Measurements from ENCODE around the gene MAPK8IP3.

Gene MAPK8IP3

DNA sequence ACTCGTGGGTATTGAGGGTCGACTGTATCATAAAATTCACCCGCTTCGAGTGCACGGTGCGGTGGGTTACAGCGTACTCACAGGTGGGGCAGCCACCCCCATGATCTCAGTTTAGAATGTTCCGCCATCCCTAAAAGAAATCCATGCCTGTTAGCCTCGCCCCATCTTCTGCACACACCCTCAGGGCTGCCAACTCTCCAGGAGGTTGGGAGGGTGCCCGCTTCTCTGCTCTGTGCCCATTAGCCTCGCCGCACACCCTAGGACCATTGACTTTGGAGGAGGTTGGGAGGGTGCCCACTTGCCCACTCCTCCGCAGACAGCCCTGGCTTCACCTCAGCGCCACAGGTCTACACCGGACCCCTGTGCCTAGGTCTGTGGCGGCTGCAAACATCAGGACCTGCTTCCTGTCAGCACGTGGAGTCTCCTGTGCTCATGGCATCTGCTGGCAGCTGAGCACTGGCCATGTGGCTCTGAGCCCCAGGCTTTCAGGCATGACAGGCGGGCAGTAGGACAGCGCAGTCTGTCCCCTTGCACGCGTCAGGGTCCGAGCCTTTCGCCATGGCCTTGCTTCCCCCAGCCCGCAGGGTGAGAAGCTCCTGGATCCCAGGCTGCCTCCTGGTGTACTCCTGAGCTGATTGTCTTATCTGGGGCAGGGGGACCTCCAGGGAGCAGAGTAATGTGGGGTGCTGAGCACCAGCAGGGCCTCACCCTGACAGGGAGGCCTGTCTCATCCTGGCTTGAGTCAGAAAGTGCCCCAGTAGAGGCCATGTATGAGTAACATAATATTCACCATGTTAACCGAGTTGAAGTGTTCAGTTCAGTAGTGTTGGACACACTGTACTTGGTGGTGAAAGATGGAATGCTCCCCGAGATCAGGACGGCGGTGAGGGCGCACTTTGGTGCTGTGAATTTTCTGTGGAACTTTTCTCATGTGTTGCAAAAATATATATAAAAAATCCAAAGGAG lies 43.4 kb downstream of the MAPK8IP3 start:
- no peak for TF ChIP-seq EZH2phosphoT487 (IDR thresholded peaks at IDR 0.05; ENCODE audit: borderline replicate concordance, low read length)
- TF ChIP-seq, protein P1, sequence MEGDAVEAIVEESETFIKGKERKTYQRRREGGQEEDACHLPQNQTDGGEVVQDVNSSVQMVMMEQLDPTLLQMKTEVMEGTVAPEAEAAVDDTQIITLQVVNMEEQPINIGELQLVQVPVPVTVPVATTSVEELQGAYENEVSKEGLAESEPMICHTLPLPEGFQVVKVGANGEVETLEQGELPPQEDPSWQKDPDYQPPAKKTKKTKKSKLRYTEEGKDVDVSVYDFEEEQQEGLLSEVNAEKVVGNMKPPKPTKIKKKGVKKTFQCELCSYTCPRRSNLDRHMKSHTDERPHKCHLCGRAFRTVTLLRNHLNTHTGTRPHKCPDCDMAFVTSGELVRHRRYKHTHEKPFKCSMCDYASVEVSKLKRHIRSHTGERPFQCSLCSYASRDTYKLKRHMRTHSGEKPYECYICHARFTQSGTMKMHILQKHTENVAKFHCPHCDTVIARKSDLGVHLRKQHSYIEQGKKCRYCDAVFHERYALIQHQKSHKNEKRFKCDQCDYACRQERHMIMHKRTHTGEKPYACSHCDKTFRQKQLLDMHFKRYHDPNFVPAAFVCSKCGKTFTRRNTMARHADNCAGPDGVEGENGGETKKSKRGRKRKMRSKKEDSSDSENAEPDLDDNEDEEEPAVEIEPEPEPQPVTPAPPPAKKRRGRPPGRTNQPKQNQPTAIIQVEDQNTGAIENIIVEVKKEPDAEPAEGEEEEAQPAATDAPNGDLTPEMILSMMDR (IDR thresholded peaks at IDR 0.05; ENCODE audit: low read depth, low read length, poor library complexity, severe bottlenecking), result no peak
- H3K9me2 ChIP-seq (replicated peaks; ENCODE audit: control insufficient read depth, low read length), result no peaks in the 10 kb centered on the region
- no peaks in the 10 kb centered on the region for H3K27me3 ChIP-seq (ENCODE audit: control insufficient read depth, low read length)
- no peak overlapping the region for H3K4me3 ChIP-seq (ENCODE audit: low read length)
- no peaks in the 10 kb centered on the region for H4K20me1 ChIP-seq (ENCODE audit: control insufficient read depth, insufficient read depth, low read depth, low read length)
- no peak overlapping the region for H3K27ac ChIP-seq (ENCODE audit: low read depth, low read length)
- H3F3A ChIP-seq (ENCODE audit: control insufficient read depth, insufficient read depth), result no peaks in the 10 kb centered on the region
- no peaks in the 10 kb centered on the region for H3K4me1 ChIP-seq (ENCODE audit: control insufficient read depth, low read length)
- H3K79me2 ChIP-seq (ENCODE audit: control insufficient read depth, low read length), result no peaks in the 10 kb centered on the region
- H3K36me3 ChIP-seq (ENCODE audit: control insufficient read depth, low read length), result peaks cover 57% of the 10 kb centered on the region
- no peaks in the 10 kb centered on the region for H3K9me3 ChIP-seq (ENCODE audit: control insufficient read depth, insufficient read depth, low read length)
- H3K4me2 ChIP-seq (ENCODE audit: low read length), result no peak overlapping the region

DNA sequence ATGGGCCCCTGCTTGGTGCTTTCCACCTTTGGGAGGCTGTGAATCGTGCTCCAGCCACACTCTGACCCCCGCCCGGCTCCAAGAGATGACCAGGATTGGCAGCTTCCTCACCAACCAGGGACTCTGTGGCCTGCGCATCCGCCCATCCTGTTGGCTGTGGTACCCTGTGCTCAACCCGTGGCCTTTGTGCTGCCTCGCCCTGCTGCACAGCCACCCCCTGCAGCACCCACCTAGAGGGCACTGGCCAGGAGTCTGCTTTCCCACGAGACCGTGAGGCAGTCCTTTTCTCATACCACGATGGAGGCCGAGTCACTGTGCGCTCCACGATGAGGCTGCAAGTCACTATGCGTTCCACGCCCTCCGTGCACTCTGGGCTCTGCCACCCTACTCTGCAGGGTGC lies 46.0 kb downstream of the MAPK8IP3 start:
- H3K9me3 ChIP-seq (ENCODE audit: control insufficient read depth, insufficient read depth, low read length), result no peaks in the 10 kb centered on the region
- no peaks in the 10 kb centered on the region for H4K20me1 ChIP-seq (ENCODE audit: control insufficient read depth, insufficient read depth, low read depth, low read length)
- TF ChIP-seq EZH2phosphoT487 (IDR thresholded peaks at IDR 0.05; ENCODE audit: borderline replicate concordance, low read length), result no peak
- TF ChIP-seq, protein P1 (IDR thresholded peaks at IDR 0.05; ENCODE audit: low read depth, low read length, poor library complexity, severe bottlenecking), result no peak
- no peak overlapping the region for H3K4me2 ChIP-seq (ENCODE audit: low read length)
- no peaks in the 10 kb centered on the region for H3K27me3 ChIP-seq (ENCODE audit: control insufficient read depth, low read length)
- H3K27ac ChIP-seq (ENCODE audit: low read depth, low read length), result no peak overlapping the region
- H3K36me3 ChIP-seq (ENCODE audit: control insufficient read depth, low read length), result peaks cover 54% of the 10 kb centered on the region
- no peaks in the 10 kb centered on the region for H3K4me1 ChIP-seq (ENCODE audit: control insufficient read depth, low read length)
- H3K9me2 ChIP-seq (replicated peaks; ENCODE audit: control insufficient read depth, low read length), result no peaks in the 10 kb centered on the region
- H3F3A ChIP-seq (ENCODE audit: control insufficient read depth, insufficient read depth), result no peaks in the 10 kb centered on the region
- no peak overlapping the region for H3K4me3 ChIP-seq (ENCODE audit: low read length)
- no peaks in the 10 kb centered on the region for H3K79me2 ChIP-seq (ENCODE audit: control insufficient read depth, low read length)

DNA sequence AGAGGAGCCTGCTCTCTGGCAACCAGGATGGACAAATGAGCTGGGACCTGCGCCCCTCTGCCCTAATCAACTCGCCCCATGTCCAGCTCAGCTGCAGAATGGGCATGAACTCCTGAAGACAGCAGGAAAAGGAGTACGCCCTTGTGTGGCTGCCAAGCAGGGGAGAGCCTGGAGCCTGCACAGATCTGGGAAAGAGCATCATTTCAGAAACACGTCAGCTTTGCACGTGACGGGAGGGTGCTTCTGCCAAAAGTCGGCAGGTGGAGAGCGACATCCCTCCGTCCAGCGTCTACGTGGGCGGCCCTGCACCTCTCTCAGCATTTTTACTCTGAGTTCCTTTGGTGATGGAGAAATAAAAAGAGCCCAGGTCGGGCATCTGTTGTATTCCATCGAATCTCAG lies 46.9 kb downstream of the MAPK8IP3 start:
- TF ChIP-seq, protein P1 (IDR thresholded peaks at IDR 0.05; ENCODE audit: low read depth, low read length, poor library complexity, severe bottlenecking), result no peak
- TF ChIP-seq EZH2phosphoT487 (IDR thresholded peaks at IDR 0.05; ENCODE audit: borderline replicate concordance, low read length), result no peak
- no peaks in the 10 kb centered on the region for H3K9me3 ChIP-seq (ENCODE audit: control insufficient read depth, insufficient read depth, low read length)
- peaks cover 50% of the 10 kb centered on the region for H3K36me3 ChIP-seq (ENCODE audit: control insufficient read depth, low read length)
- no peaks in the 10 kb centered on the region for H3F3A ChIP-seq (ENCODE audit: control insufficient read depth, insufficient read depth)
- no peak overlapping the region for H3K4me3 ChIP-seq (ENCODE audit: low read length)
- no peak overlapping the region for H3K4me2 ChIP-seq (ENCODE audit: low read length)
- H3K27ac ChIP-seq (ENCODE audit: low read depth, low read length), result no peak overlapping the region
- H3K4me1 ChIP-seq (ENCODE audit: control insufficient read depth, low read length), result no peaks in the 10 kb centered on the region
- H4K20me1 ChIP-seq (ENCODE audit: control insufficient read depth, insufficient read depth, low read depth, low read length), result no peaks in the 10 kb centered on the region
- no peaks in the 10 kb centered on the region for H3K79me2 ChIP-seq (ENCODE audit: control insufficient read depth, low read length)
- no peaks in the 10 kb centered on the region for H3K9me2 ChIP-seq (replicated peaks; ENCODE audit: control insufficient read depth, low read length)
- H3K27me3 ChIP-seq (ENCODE audit: control insufficient read depth, low read length), result no peaks in the 10 kb centered on the region

All from DOHH2 (cell line).